HG02678 (cell line): ENCODE data around the gene MOK.

ENCODE experiments used
- ATAC-seq: cut with Tn5 transposase; IDR thresholded peaks from one replicate; pipeline ENCODE4 v1.9.1; 2021; ENCODE audit warnings: mild to moderate bottlenecking, moderate library complexity; ENCODE audit not compliant: unreplicated experiment

The MOK gene

DNA sequence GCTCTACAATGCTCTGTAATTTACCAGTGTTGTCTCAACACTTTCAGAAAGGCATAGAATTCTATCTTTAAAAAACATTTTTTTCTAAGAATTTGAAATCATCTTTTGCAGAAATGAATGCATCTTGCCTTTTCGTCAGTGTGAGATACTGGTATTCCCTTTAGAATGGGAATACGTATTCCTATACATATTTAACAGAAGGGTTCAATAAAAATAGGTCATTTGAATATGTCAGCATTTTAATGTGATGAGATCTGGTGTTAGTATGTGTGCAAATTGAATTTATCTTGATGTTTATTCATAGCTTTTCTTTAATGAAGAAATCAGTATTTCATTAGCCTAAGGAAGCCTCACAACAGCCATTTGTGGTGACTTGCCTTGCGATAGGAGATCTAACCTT is 121.1 kb downstream of the MOK start:
- no peak for ATAC-seq

DNA sequence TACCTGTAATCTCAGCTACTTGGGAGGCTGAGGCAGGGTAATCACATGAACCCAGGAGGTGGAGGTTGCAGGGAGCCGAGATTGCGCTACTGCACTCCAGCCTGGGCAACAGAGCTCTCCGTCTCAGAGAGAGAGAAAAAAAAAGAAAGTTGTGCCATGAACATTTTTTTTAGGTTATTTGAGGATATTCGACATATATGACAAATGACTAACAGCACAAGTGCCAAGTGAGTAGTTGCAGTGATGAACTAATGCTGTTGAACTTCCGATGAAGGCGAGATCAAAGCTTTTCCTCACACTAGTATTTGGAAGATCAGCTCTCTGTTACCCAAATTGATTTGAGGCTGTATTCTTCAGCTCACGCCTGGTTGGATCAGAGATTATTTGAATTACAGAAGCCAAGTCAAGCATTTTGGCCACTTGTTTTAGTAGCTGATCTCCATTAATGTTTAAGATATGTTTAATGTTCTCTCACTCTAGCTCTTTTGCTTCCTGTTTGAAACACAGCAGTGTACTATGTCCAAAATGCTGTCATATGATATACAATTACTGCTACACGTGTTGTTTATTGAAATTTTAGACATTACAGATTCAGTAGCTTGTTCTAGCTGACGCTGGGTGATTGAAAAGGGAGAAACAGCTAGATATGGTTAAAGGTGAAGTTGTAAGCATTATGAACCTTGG is 121.9 kb downstream of the MOK start:
- ATAC-seq: no peak

DNA sequence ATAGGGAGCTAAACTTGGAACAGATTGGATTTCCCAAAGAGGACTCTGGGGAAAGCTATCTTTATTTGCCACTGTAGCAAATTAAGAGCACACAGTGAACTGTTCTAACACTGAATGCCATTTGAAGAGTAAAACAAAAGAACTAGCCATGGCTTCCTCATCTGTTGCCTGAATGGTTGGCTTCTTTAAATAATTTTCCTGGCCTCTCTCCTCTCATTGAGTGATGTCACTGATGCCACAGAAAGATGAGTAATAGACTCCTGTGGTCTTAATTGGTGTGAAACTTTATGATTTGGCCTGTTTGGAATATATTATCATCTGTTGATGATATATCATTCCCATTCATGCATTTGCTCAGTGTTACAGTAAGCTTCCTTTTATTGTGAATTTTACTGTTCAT is 122.8 kb downstream of the MOK start:
- no peak for ATAC-seq

DNA sequence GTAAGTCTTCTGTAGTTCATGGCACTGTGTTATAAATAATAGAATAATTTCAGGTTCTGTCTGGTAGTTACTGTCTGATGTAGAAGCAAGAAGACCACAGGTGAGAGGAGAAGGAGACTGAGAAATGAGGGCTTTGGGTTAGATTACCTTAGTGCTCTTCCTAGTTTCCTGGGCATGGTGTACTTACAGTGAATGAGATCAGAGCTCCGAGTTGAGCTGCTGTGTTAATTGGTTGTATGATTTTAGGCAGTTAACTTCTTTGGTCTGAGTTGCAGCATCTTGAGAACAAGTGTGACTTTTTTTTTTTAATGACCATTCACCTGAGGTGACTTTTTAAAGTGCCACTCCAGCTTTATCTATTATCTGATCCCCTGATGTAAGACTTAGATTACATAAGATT is 123.8 kb downstream of the MOK start:
- ATAC-seq: no peak

DNA sequence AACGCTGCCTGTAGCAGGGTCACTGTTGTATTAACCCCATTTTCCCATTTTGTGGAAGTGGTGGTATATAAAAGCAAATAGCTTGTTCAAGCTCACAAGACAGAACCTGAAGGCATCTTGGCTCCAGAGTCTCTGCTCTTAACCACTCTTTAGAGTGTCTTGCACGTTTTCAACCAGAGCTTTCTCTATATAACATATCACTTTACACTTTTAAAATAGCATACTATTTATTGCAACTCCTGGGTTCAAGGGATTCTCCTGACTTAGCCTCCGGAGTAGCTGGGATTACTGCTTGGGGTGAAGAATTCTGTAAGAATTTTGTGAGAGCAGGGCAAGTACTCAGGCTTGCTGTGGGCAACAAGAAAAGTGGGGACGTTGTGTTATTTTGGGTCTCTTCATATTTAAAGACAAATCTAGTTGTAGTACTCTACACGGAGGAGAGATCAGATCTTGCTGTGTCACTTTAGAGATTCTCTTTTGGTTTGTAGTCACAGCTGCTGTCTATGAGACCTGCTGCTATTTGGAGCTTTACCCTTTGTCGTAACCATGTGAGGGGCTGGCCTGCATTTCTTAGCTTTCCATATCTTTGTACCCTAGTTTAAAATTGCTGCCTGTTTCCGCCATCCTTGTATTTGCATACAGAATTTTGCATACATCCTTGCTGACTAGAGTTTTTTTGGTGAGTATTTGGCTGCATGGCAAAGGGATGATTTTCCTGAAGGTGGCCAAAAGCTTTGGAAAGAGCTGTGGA is 124.5 kb downstream of the MOK start:
- ATAC-seq: no peak
